SK-N-SH treated with all-trans-retinoic acid at 6 μM for 48 hours (cell line): Measurements from ENCODE around the gene IP6K2.

Experiments used
- ARNTL ChIP-seq: fragments of 450-650 bp; formaldehyde crosslinking; IDR thresholded peaks from 2 replicates; pipeline ENCODE4 v1.5.0; 2020; ENCODE audit warnings: low read depth, mild to moderate bottlenecking, moderate library complexity, borderline replicate concordance
- ISL1 ChIP-seq: fragments of 250-450 bp; sonication (Bioruptor Pico); IDR thresholded peaks from 2 replicates; pipeline ENCODE4 v2.1.2; 2022; ENCODE audit warnings: mild to moderate bottlenecking, moderate library complexity
- OSR1 ChIP-seq: fragments of 250-450 bp; sonication (Bioruptor Pico); IDR thresholded peaks from 2 replicates; pipeline ENCODE4 v1.8.0; 2022; ENCODE audit warnings: moderate library complexity, mild to moderate bottlenecking, inconsistent platforms
- PATZ1 ChIP-seq: fragments of 250-450 bp; sonication (Bioruptor Pico); IDR thresholded peaks from 2 replicates; pipeline ENCODE4 v1.8.0; 2020; ENCODE audit warnings: mild to moderate bottlenecking, moderate library complexity, borderline replicate concordance
- SNAI2 ChIP-seq: fragments of 250-450 bp; sonication (Bioruptor Pico); IDR thresholded peaks from 2 replicates; pipeline ENCODE4 v1.5.0; 2020; ENCODE audit warnings: mild to moderate bottlenecking, moderate library complexity
- ZFP30 ChIP-seq: fragments of 450-650 bp; formaldehyde crosslinking; IDR thresholded peaks from 2 replicates; pipeline ENCODE4 v1.5.0; 2022; ENCODE audit warnings: mild to moderate bottlenecking, moderate library complexity
- ZNF565 ChIP-seq: fragments of 450-650 bp; formaldehyde crosslinking; conservative IDR thresholded peaks from 2 replicates; pipeline ENCODE4 v1.5.0; 2020; ENCODE audit warnings: low read depth, mild to moderate bottlenecking, moderate library complexity
- ZNF70 ChIP-seq: fragments of 450-650 bp; formaldehyde crosslinking; IDR thresholded peaks from 2 replicates; pipeline ENCODE4 v1.5.0; 2020; ENCODE audit warnings: mild to moderate bottlenecking, moderate library complexity
- TF ChIP-seq, protein P1 (sequence below): fragments of 250-450 bp; sonication (Bioruptor Pico); IDR thresholded peaks from 2 replicates; pipeline ENCODE4 v1.5.1; 2021; ENCODE audit warnings: mild to moderate bottlenecking, moderate library complexity
- TF ChIP-seq, protein P2 (sequence below): fragments of 250-450 bp; sonication (Bioruptor Pico); IDR thresholded peaks from 2 replicates; pipeline ENCODE4 v1.5.0; 2020; ENCODE audit warnings: mild to moderate bottlenecking, moderate library complexity

DNA sequence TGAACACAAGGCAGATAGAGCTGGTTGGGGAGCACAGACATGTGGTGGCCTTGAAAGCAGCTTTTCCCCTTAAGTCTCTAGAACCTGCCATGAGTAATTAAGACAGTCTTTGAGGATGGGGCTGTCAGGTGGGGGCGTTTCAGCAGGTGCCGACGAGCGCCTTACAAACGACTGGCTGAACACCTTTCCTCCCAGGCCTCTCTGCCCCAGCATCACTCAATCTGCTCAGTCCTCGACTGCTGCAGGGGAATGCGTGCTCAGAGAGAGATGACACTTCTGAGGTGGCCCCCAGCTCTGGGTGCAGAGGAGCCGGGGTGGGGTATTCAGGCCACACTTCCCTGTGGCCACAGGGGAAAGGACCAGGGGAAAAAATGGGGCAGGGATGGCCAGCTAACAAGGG lies 23.2 kb downstream of the IP6K2 start:
- TF ChIP-seq ZFP30 (no peak), ZNF70 (CRISPR knock-in tag) (no peak), PATZ1 (CRISPR knock-in tag) (no peak), ZNF565 (CRISPR knock-in tag) (no peak), OSR1 (CRISPR knock-in tag) (no peak), ARNTL (CRISPR knock-in tag) (no peak), SNAI2 (CRISPR knock-in tag) (no peak), ISL1 (no peak)
- TF ChIP-seq, protein P1, sequence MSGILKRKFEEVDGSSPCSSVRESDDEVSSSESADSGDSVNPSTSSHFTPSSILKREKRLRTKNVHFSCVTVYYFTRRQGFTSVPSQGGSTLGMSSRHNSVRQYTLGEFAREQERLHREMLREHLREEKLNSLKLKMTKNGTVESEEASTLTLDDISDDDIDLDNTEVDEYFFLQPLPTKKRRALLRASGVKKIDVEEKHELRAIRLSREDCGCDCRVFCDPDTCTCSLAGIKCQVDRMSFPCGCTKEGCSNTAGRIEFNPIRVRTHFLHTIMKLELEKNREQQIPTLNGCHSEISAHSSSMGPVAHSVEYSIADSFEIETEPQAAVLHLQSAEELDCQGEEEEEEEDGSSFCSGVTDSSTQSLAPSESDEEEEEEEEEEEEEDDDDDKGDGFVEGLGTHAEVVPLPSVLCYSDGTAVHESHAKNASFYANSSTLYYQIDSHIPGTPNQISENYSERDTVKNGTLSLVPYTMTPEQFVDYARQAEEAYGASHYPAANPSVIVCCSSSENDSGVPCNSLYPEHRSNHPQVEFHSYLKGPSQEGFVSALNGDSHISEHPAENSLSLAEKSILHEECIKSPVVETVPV (CRISPR knock-in tag) = no peak
- TF ChIP-seq, protein P2, sequence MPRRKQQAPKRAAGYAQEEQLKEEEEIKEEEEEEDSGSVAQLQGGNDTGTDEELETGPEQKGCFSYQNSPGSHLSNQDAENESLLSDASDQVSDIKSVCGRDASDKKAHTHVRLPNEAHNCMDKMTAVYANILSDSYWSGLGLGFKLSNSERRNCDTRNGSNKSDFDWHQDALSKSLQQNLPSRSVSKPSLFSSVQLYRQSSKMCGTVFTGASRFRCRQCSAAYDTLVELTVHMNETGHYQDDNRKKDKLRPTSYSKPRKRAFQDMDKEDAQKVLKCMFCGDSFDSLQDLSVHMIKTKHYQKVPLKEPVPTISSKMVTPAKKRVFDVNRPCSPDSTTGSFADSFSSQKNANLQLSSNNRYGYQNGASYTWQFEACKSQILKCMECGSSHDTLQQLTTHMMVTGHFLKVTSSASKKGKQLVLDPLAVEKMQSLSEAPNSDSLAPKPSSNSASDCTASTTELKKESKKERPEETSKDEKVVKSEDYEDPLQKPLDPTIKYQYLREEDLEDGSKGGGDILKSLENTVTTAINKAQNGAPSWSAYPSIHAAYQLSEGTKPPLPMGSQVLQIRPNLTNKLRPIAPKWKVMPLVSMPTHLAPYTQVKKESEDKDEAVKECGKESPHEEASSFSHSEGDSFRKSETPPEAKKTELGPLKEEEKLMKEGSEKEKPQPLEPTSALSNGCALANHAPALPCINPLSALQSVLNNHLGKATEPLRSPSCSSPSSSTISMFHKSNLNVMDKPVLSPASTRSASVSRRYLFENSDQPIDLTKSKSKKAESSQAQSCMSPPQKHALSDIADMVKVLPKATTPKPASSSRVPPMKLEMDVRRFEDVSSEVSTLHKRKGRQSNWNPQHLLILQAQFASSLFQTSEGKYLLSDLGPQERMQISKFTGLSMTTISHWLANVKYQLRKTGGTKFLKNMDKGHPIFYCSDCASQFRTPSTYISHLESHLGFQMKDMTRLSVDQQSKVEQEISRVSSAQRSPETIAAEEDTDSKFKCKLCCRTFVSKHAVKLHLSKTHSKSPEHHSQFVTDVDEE = no peak
